ENCODE measurements around the gene CD34.

DNA sequence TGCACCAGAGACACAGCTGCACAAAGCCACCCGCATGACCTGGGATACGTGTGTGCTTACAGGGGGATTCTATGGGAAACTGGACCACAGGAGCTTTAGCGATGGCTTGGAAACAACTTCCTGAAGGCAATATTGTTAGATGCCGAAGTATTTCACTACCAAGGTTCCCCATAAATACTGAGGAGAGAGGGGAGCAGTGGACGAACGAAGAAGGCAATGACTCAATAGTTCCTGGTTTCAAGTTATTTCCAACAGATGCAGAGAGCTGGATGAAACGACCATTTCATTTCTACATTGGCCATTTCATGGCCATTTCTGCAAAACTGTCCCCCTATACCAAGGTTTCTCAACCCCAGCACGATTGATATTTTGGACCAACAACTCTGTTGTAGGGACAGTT lies 61.3 kb downstream of the CD34 start:
- TF ChIP-seq ZC3H10 (CRISPR knock-in tag; IDR thresholded peaks at IDR 0.05) (no peak), ZFP3 (CRISPR knock-in tag; IDR thresholded peaks at IDR 0.05) (no peak), ISL1 (CRISPR knock-in tag; IDR thresholded peaks at IDR 0.05) (no peak), TOX (CRISPR knock-in tag; IDR thresholded peaks at IDR 0.05; ENCODE audit: borderline replicate concordance) (no peak), ARNTL (CRISPR knock-in tag; IDR thresholded peaks at IDR 0.05; ENCODE audit: borderline replicate concordance, low read depth) (no peak), SNAI2 (CRISPR knock-in tag; IDR thresholded peaks at IDR 0.05) (no peak), TCF4 (CRISPR knock-in tag; IDR thresholded peaks at IDR 0.05; ENCODE audit: borderline replicate concordance) (no peak)
- TF ChIP-seq, protein P1, sequence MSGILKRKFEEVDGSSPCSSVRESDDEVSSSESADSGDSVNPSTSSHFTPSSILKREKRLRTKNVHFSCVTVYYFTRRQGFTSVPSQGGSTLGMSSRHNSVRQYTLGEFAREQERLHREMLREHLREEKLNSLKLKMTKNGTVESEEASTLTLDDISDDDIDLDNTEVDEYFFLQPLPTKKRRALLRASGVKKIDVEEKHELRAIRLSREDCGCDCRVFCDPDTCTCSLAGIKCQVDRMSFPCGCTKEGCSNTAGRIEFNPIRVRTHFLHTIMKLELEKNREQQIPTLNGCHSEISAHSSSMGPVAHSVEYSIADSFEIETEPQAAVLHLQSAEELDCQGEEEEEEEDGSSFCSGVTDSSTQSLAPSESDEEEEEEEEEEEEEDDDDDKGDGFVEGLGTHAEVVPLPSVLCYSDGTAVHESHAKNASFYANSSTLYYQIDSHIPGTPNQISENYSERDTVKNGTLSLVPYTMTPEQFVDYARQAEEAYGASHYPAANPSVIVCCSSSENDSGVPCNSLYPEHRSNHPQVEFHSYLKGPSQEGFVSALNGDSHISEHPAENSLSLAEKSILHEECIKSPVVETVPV (CRISPR knock-in tag; IDR thresholded peaks at IDR 0.05): no peak
- TF ChIP-seq, protein P2, sequence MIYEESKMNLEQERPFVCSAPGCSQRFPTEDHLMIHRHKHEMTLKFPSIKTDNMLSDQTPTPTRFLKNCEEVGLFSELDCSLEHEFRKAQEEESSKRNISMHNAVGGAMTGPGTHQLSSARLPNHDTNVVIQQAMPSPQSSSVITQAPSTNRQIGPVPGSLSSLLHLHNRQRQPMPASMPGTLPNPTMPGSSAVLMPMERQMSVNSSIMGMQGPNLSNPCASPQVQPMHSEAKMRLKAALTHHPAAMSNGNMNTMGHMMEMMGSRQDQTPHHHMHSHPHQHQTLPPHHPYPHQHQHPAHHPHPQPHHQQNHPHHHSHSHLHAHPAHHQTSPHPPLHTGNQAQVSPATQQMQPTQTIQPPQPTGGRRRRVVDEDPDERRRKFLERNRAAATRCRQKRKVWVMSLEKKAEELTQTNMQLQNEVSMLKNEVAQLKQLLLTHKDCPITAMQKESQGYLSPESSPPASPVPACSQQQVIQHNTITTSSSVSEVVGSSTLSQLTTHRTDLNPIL (CRISPR knock-in tag; IDR thresholded peaks at IDR 0.05; ENCODE audit: low read depth): no peak
- TF ChIP-seq, protein P3, sequence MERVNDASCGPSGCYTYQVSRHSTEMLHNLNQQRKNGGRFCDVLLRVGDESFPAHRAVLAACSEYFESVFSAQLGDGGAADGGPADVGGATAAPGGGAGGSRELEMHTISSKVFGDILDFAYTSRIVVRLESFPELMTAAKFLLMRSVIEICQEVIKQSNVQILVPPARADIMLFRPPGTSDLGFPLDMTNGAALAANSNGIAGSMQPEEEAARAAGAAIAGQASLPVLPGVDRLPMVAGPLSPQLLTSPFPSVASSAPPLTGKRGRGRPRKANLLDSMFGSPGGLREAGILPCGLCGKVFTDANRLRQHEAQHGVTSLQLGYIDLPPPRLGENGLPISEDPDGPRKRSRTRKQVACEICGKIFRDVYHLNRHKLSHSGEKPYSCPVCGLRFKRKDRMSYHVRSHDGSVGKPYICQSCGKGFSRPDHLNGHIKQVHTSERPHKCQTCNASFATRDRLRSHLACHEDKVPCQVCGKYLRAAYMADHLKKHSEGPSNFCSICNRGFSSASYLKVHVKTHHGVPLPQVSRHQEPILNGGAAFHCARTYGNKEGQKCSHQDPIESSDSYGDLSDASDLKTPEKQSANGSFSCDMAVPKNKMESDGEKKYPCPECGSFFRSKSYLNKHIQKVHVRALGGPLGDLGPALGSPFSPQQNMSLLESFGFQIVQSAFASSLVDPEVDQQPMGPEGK (CRISPR knock-in tag; IDR thresholded peaks at IDR 0.05; ENCODE audit: borderline replicate concordance): no peak
- TF ChIP-seq, protein P4, sequence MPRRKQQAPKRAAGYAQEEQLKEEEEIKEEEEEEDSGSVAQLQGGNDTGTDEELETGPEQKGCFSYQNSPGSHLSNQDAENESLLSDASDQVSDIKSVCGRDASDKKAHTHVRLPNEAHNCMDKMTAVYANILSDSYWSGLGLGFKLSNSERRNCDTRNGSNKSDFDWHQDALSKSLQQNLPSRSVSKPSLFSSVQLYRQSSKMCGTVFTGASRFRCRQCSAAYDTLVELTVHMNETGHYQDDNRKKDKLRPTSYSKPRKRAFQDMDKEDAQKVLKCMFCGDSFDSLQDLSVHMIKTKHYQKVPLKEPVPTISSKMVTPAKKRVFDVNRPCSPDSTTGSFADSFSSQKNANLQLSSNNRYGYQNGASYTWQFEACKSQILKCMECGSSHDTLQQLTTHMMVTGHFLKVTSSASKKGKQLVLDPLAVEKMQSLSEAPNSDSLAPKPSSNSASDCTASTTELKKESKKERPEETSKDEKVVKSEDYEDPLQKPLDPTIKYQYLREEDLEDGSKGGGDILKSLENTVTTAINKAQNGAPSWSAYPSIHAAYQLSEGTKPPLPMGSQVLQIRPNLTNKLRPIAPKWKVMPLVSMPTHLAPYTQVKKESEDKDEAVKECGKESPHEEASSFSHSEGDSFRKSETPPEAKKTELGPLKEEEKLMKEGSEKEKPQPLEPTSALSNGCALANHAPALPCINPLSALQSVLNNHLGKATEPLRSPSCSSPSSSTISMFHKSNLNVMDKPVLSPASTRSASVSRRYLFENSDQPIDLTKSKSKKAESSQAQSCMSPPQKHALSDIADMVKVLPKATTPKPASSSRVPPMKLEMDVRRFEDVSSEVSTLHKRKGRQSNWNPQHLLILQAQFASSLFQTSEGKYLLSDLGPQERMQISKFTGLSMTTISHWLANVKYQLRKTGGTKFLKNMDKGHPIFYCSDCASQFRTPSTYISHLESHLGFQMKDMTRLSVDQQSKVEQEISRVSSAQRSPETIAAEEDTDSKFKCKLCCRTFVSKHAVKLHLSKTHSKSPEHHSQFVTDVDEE (CRISPR knock-in tag; IDR thresholded peaks at IDR 0.05): no peak

Data from SK-N-SH treated with all-trans-retinoic acid at 6 μM for 48 hours (cell line).